Measurements from ENCODE around the gene HUNK.
"Not testable (repeated sequence)": the region's sequence is repeated elsewhere in the genome, so short reads cannot be mapped to it uniquely, and the experiment has no call there.

HUNK gene

DNA sequence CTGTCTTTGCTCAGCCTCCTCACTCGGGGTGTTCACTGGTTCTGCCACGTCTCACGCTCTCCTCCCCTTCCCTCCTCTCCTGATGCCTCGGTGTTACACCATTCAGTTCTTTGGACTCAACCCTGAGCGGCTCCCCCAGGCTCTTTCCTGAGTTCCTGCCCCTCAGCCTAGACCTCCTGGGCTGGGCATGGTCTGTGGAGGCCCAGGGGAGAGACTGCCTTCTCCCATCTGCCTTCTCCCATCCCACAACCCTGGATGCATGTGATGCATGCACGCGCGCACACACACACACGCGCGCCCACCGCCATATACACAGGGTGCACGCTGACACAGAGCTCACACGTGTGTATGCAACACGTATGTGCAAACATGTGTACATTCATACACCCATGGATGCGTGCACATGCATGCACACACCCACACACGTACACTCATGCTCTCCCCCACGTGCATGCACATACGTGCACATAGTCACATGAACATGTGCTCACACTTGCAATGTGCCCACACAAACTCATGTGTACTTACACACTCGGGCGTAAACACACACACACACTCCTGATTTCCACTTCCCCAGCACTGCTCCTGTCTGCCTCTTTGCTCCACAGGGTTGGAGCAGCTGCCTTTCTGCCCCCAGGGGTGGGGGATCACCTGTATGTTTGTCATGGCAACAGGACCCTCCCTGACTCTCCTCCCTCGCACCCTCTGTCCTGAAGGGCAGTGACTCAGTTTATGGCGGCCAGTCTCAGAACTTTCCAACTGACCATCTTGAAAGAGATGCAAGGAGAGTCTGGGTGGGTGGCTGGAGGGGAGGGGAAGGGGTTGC lies 59.0 kb downstream of the HUNK start:
- no peak overlapping the region for H3K4me3 ChIP-seq (ENCODE audit: low read length)
- WGBS (ENCODE audit: insufficient coverage, insufficient read length): no CpG with 5 or more reads among the region's 23 CpGs
- H3K27me3 ChIP-seq (ENCODE audit: control insufficient read depth, insufficient read depth, low read length): no peaks in the 10 kb centered on the region
- H3K27ac ChIP-seq (ENCODE audit: low read length): no peak overlapping the region
- no peaks in the 10 kb centered on the region for H3K9me3 ChIP-seq (ENCODE audit: control insufficient read depth, insufficient read depth, low read length)
- no peaks in the 10 kb centered on the region for H3K36me3 ChIP-seq (ENCODE audit: control insufficient read depth, insufficient read depth, low read length)
- H3K4me1 ChIP-seq (ENCODE audit: control insufficient read depth, insufficient read depth, low read length): peaks cover 4% of the 10 kb centered on the region; the same call in 1 of the 2 replicates
- DNase-seq (ENCODE audit: low read depth, low spot score): no peak

DNA sequence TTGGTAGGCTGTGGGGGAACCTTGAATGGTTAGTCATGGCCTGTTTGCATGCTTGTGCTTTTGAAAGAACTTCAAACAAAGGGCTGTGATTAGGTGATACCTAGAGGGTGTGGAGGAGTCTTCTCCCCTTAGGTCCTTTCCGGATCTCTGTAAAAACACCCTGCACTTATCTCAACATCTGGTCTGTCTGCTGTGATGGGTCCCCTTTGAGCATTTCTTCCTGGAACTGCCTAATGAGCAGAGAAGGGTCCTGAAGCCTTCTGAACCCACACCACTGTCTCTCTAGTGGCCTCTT lies 59.6 kb downstream of the HUNK start:
- H3K9me3 ChIP-seq (ENCODE audit: control insufficient read depth, insufficient read depth, low read length): no peaks in the 10 kb centered on the region
- no peak overlapping the region for H3K4me3 ChIP-seq (ENCODE audit: low read length)
- H3K36me3 ChIP-seq (ENCODE audit: control insufficient read depth, insufficient read depth, low read length): no peaks in the 10 kb centered on the region
- H3K27me3 ChIP-seq (ENCODE audit: control insufficient read depth, insufficient read depth, low read length): no peaks in the 10 kb centered on the region
- H3K27ac ChIP-seq (ENCODE audit: low read length): no peak overlapping the region
- DNase-seq (ENCODE audit: low read depth, low spot score): no peak
- peaks cover 4% of the 10 kb centered on the region; the same call in 1 of the 2 replicates for H3K4me1 ChIP-seq (ENCODE audit: control insufficient read depth, insufficient read depth, low read length)
- no CpG with 5 or more reads among the region's 1 CpG for WGBS (ENCODE audit: insufficient coverage, insufficient read length)

DNA sequence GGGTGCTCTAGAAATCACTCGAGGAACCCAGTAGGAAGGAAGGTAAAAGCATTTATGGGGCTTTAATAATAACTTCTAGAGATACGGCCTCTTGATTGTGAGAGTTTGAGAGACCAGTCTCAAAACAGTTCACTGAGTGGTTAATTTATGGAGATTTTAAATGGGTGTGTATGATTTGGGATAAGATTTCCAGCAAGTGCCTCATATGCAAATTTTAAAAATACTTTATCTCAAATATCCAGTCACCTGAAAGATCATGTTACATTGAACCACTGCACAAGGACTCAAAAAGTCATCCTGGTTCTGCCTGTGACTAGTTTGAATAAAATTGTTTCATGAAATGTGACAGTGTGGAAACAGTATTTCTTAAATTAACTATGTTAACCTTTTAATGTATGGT lies 64.5 kb downstream of the HUNK start:
- Histone ChIP-seq H3K4me3 (ENCODE audit: low read length) (no peak overlapping the region), H3K4me1 (ENCODE audit: control insufficient read depth, insufficient read depth, low read length) (no peaks in the 10 kb centered on the region), H3K27ac (ENCODE audit: low read length) (no peak overlapping the region), H3K9me3 (ENCODE audit: control insufficient read depth, insufficient read depth, low read length) (no peaks in the 10 kb centered on the region), H3K27me3 (ENCODE audit: control insufficient read depth, insufficient read depth, low read length) (no peaks in the 10 kb centered on the region), H3K36me3 (ENCODE audit: control insufficient read depth, insufficient read depth, low read length) (no peaks in the 10 kb centered on the region)
- no CpG with 5 or more reads among the region's 2 CpGs for WGBS (ENCODE audit: insufficient coverage, insufficient read length)
- DNase-seq (ENCODE audit: low read depth, low spot score): no peak

DNA sequence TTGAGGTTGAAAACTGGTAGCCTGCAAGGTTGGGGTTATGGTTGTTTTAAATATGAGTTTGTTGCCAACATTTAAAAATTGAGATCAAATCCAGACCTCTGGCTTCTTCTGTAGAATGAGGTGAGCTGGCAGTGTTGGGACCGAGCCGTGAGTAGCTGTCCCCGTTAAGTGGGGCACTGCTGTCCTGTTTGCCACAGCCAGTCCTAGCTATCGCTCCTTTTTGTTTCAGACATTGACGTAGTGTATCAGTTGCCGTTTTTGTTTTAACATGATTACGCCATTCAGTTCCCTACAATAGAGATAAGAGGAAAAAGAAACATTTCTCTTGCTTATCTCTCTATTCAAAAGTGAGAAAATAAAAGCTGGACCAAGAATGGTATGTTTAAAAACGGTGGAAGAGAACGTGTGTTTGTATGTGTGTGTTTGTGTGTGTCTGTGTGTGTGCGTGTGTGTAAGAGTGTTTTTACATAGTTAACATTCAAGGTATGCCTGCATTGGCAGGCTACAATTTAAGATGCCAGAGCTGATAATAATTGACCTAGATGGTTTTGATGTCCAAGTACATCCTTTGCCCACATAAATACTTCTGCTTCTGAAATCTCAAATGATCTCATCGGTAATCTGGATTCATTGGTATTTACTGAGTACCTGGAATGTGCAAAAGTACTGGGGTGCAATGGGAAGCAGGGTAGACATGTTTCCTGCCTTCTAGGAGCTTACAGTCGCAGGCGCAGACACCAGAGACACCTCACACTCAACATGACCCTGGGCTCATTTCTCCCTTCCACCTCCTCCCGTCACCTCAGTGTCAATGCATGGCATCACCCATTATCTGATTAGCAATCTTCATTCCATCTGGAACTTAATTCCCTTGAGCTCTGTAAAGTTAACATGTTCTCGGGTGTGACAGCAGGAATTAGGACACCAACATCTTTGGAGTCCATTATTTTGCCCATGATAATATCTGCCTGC lies 65.8 kb downstream of the HUNK start:
- no peaks in the 10 kb centered on the region for H3K9me3 ChIP-seq (ENCODE audit: control insufficient read depth, insufficient read depth, low read length)
- no peaks in the 10 kb centered on the region; the same call in 1 of the 2 replicates for H3K27me3 ChIP-seq (ENCODE audit: control insufficient read depth, insufficient read depth, low read length)
- H3K4me3 ChIP-seq (ENCODE audit: low read length): no peak overlapping the region
- no peaks in the 10 kb centered on the region for H3K4me1 ChIP-seq (ENCODE audit: control insufficient read depth, insufficient read depth, low read length)
- 100% methylated on average over 3 of the region's 15 CpGs for WGBS (ENCODE audit: insufficient coverage, insufficient read length)
- no peaks in the 10 kb centered on the region for H3K36me3 ChIP-seq (ENCODE audit: control insufficient read depth, insufficient read depth, low read length)
- DNase-seq (ENCODE audit: low read depth, low spot score): no peak
- no peak overlapping the region for H3K27ac ChIP-seq (ENCODE audit: low read length)

DNA sequence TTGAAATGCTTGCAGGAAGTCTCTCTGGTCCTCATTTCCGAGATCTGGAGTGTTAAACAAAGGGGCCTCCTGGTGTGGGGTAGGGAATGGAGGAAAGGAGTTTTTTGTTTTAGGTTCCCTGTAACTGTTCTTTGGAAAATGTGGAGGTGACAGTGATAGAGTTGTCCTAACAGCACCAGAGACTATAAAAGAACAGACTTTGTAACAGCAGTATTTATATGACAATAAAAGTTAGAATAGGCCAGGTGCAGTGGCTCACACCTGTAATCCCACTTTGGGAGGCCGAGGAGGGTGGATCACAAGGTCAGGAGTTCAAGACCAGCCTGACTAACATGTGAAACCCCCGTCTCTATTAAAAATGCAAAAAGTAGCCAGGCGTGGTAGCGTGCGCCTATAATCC lies 68.9 kb downstream of the HUNK start:
- Histone ChIP-seq H3K4me1 (ENCODE audit: control insufficient read depth, insufficient read depth, low read length) (no peaks in the 10 kb centered on the region), H3K36me3 (ENCODE audit: control insufficient read depth, insufficient read depth, low read length) (no peaks in the 10 kb centered on the region), H3K9me3 (ENCODE audit: control insufficient read depth, insufficient read depth, low read length) (no peaks in the 10 kb centered on the region), H3K4me3 (ENCODE audit: low read length) (no peak overlapping the region), H3K27me3 (ENCODE audit: control insufficient read depth, insufficient read depth, low read length) (no peaks in the 10 kb centered on the region; the same call in 1 of the 2 replicates), H3K27ac (ENCODE audit: low read length) (no peak overlapping the region)
- no CpG with 5 or more reads among the region's 6 CpGs for WGBS (ENCODE audit: insufficient coverage, insufficient read length)
- DNase-seq (ENCODE audit: low read depth, low spot score): no peak

DNA sequence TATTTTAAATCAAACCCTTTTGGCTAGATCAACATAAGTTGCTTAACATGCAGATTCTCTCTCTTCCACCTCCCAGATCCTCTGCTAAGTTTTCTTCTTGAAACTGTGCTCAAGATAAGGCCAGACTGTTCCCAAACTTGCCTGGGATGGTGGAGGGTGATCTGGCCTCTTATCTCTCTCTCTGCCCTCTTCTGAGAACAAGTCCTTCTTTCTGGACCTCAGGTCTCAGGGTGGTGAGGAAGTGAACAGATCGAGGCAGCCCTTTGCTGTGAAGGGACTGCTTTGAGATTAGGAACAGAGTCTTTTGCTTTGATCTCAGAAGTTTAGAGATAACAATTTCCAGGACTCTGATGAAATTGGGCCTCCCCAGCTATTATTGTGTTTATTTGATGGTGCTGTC lies 70.7 kb downstream of the HUNK start:
- Histone ChIP-seq H3K36me3 (ENCODE audit: control insufficient read depth, insufficient read depth, low read length) (no peaks in the 10 kb centered on the region), H3K27ac (ENCODE audit: low read length) (no peak overlapping the region), H3K4me1 (ENCODE audit: control insufficient read depth, insufficient read depth, low read length) (no peaks in the 10 kb centered on the region), H3K27me3 (ENCODE audit: control insufficient read depth, insufficient read depth, low read length) (no peaks in the 10 kb centered on the region; the same call in 1 of the 2 replicates), H3K9me3 (ENCODE audit: control insufficient read depth, insufficient read depth, low read length) (no peaks in the 10 kb centered on the region), H3K4me3 (ENCODE audit: low read length) (no peak overlapping the region)
- no CpG with 5 or more reads among the region's 1 CpG for WGBS (ENCODE audit: insufficient coverage, insufficient read length)
- DNase-seq (ENCODE audit: low read depth, low spot score): no peak

DNA sequence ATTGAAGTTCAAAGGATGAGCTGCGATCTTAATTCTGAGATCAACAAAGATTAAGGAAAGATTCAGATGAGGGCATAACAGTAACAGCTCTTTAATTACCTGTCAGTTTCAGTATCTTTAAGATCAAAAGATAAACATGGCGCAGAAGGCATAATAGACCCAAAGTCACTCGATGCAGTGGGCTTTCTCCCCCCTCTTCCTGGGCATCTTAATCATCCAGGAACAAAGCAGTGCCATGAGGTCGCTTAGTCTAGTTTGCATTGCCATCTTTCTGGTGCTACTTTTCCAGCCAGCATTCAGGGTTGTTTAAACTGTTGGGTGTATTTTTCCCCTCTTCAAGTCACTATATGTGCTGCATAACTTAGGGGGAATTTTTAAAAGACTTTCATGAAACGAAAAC lies 72.3 kb downstream of the HUNK start:
- Histone ChIP-seq H3K36me3 (ENCODE audit: control insufficient read depth, insufficient read depth, low read length) (no peaks in the 10 kb centered on the region), H3K9me3 (ENCODE audit: control insufficient read depth, insufficient read depth, low read length) (no peaks in the 10 kb centered on the region), H3K27ac (ENCODE audit: low read length) (no peak overlapping the region), H3K4me1 (ENCODE audit: control insufficient read depth, insufficient read depth, low read length) (no peaks in the 10 kb centered on the region), H3K4me3 (ENCODE audit: low read length) (no peak overlapping the region), H3K27me3 (ENCODE audit: control insufficient read depth, insufficient read depth, low read length) (no peaks in the 10 kb centered on the region; the same call in 1 of the 2 replicates)
- no peak for DNase-seq (ENCODE audit: low read depth, low spot score)
- no CpG with 5 or more reads among the region's 5 CpGs for WGBS (ENCODE audit: insufficient coverage, insufficient read length)

DNA sequence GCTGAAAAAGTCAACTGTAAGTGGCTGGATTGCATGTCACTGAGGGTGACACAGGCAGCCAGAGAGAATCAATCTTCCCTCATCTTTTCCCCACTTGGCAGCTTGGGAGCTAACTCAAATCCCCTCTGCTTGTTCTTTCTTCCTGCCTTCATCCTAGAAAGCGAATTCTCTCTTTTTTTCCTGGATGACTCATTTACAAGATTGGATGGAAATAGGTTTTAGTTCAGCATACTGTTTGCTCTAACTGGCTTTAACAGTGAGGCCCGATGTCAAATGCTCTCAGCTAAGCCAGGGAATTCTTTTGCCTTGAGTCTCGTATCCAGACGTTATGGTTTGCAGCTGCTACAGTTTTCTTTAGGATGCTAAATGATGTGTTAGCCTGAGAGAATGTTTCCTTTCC lies 72.7 kb downstream of the HUNK start:
- no peak overlapping the region for H3K27ac ChIP-seq (ENCODE audit: low read length)
- DNase-seq (ENCODE audit: low read depth, low spot score): no peak
- no peaks in the 10 kb centered on the region for H3K4me1 ChIP-seq (ENCODE audit: control insufficient read depth, insufficient read depth, low read length)
- no CpG with 5 or more reads among the region's 4 CpGs for WGBS (ENCODE audit: insufficient coverage, insufficient read length)
- no peaks in the 10 kb centered on the region for H3K36me3 ChIP-seq (ENCODE audit: control insufficient read depth, insufficient read depth, low read length)
- no peaks in the 10 kb centered on the region; the same call in 1 of the 2 replicates for H3K27me3 ChIP-seq (ENCODE audit: control insufficient read depth, insufficient read depth, low read length)
- H3K9me3 ChIP-seq (ENCODE audit: control insufficient read depth, insufficient read depth, low read length): no peaks in the 10 kb centered on the region
- no peak overlapping the region for H3K4me3 ChIP-seq (ENCODE audit: low read length)

DNA sequence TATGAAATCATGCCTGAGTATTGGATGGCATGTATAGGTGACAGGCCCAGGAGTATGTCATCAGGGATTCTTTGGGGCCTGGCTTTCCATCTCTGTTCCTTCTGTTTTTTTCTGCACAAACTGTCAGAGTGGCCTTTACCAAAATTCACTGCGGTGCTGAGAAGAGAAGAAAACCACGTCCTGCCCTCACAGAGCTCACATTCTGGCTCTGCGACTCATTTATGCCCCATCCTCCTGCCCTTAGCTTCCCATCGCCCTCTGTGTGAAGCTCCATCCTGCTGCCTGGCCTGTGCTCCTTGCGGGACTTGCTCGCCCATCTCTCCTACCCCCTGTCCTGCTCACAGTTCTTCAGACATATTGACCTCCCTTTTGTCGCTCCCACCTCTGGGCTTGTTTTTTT lies 73.4 kb downstream of the HUNK start:
- H3K27me3 ChIP-seq (ENCODE audit: control insufficient read depth, insufficient read depth, low read length): no peaks in the 10 kb centered on the region; the same call in 1 of the 2 replicates
- no peak for DNase-seq (ENCODE audit: low read depth, low spot score)
- H3K4me1 ChIP-seq (ENCODE audit: control insufficient read depth, insufficient read depth, low read length): no peaks in the 10 kb centered on the region
- no peaks in the 10 kb centered on the region for H3K36me3 ChIP-seq (ENCODE audit: control insufficient read depth, insufficient read depth, low read length)
- no peak overlapping the region for H3K4me3 ChIP-seq (ENCODE audit: low read length)
- no peak overlapping the region for H3K27ac ChIP-seq (ENCODE audit: low read length)
- no peaks in the 10 kb centered on the region for H3K9me3 ChIP-seq (ENCODE audit: control insufficient read depth, insufficient read depth, low read length)
- WGBS (ENCODE audit: insufficient coverage, insufficient read length): no CpG with 5 or more reads among the region's 7 CpGs

DNA sequence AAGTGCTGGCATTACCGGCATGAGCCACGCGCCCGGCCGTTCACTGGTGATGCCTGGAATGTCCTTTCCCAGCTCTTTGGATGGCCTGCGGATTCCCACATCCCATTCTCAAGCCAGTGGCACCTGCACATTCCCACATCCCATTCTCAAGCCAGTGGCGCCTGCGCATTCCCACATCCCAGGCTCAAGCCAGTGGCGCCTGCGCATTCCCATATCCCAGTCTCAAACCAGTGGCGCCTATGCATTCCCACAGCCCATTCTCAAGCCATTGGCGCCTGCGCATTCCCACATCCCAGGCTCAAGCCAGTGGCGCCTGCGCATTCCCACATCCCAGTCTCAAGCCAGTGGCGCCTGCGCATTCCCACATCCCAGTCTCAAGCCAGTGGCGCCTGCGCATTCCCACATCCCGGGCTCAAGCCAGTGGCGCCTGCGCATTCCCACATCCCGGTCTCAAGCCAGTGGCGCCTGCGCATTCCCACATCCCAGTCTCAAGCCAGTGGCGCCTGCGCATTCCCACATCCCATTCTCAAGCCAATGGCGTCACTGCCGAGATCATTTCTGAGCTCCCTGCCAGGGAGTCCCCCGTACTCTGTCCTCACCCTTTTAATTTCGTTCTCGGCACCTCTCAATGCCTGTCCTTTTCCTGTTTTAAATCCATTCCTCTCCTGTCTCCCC lies 74.2 kb downstream of the HUNK start:
- H3K36me3 ChIP-seq (ENCODE audit: control insufficient read depth, insufficient read depth, low read length); H3K27me3 ChIP-seq (ENCODE audit: control insufficient read depth, insufficient read depth, low read length); H3K27ac ChIP-seq (ENCODE audit: low read length); H3K4me1 ChIP-seq (ENCODE audit: control insufficient read depth, insufficient read depth, low read length); H3K9me3 ChIP-seq (ENCODE audit: control insufficient read depth, insufficient read depth, low read length); H3K4me3 ChIP-seq (ENCODE audit: low read length); DNase-seq (ENCODE audit: low read depth, low spot score): not testable (repeated sequence)
- WGBS (ENCODE audit: insufficient coverage, insufficient read length): no CpG with 5 or more reads among the region's 32 CpGs
